ENCODE results near the gene ABI1.

The ABI1 gene

GRCh38 chr10:26815500-26815899 is 45.3 kb downstream of the ABI1 start:
- Histone ChIP-seq H3K27me3 (ENCODE audit: control insufficient read depth, insufficient read depth, low read length) (no peaks in the 10 kb centered on the region), H3K36me3 (ENCODE audit: control insufficient read depth, insufficient read depth, low read length) (no peaks in the 10 kb centered on the region), H3K4me3 (ENCODE audit: low read depth, low read length) (no peak overlapping the region), H3K9ac (ENCODE audit: low read depth, low read length) (no peak overlapping the region), H3K9me3 (ENCODE audit: control insufficient read depth, insufficient read depth, low read length) (no peaks in the 10 kb centered on the region), H3K4me1 (ENCODE audit: control insufficient read depth, insufficient read depth, low read length) (no peaks in the 10 kb centered on the region)

GRCh38 chr10:26810435-26811026 is 50.2 kb downstream of the ABI1 start:
- H3K4me1 ChIP-seq (ENCODE audit: control insufficient read depth, insufficient read depth, low read length): peaks cover 4% of the 10 kb centered on the region

GRCh38 chr10:26809973-26810372 is 50.8 kb downstream of the ABI1 start:
- H3K36me3 ChIP-seq (ENCODE audit: control insufficient read depth, insufficient read depth, low read length): no peaks in the 10 kb centered on the region
- H3K4me1 ChIP-seq (ENCODE audit: control insufficient read depth, insufficient read depth, low read length): peaks cover 4% of the 10 kb centered on the region

More at GRCh38 chr10:26810435-26811026, 50.2 kb downstream of the ABI1 start:
- no peaks in the 10 kb centered on the region for H3K36me3 ChIP-seq (ENCODE audit: control insufficient read depth, insufficient read depth, low read length)
- no peaks in the 10 kb centered on the region for H3K9me3 ChIP-seq (ENCODE audit: control insufficient read depth, insufficient read depth, low read length)
- H3K4me3 ChIP-seq (ENCODE audit: low read depth, low read length): no peak overlapping the region
- H3K9ac ChIP-seq (ENCODE audit: low read depth, low read length): no peak overlapping the region
- H3K27me3 ChIP-seq (ENCODE audit: control insufficient read depth, insufficient read depth, low read length): no peaks in the 10 kb centered on the region

GRCh38 chr10:26807532-26807931 is 53.2 kb downstream of the ABI1 start:
- Histone ChIP-seq H3K27me3 (ENCODE audit: control insufficient read depth, insufficient read depth, low read length) (no peaks in the 10 kb centered on the region), H3K9me3 (ENCODE audit: control insufficient read depth, insufficient read depth, low read length) (no peaks in the 10 kb centered on the region), H3K9ac (ENCODE audit: low read depth, low read length) (no peak overlapping the region), H3K36me3 (ENCODE audit: control insufficient read depth, insufficient read depth, low read length) (no peaks in the 10 kb centered on the region), H3K4me1 (ENCODE audit: control insufficient read depth, insufficient read depth, low read length) (peaks cover 8% of the 10 kb centered on the region), H3K4me3 (ENCODE audit: low read depth, low read length) (no peak overlapping the region)

More at GRCh38 chr10:26809973-26810372, 50.8 kb downstream of the ABI1 start:
- Histone ChIP-seq H3K9me3 (ENCODE audit: control insufficient read depth, insufficient read depth, low read length) (no peaks in the 10 kb centered on the region), H3K9ac (ENCODE audit: low read depth, low read length) (no peak overlapping the region), H3K27me3 (ENCODE audit: control insufficient read depth, insufficient read depth, low read length) (no peaks in the 10 kb centered on the region), H3K4me3 (ENCODE audit: low read depth, low read length) (no peak overlapping the region)

GRCh38 chr10:26806557-26806956 is 54.2 kb downstream of the ABI1 start:
- Histone ChIP-seq H3K4me3 (ENCODE audit: low read depth, low read length) (no peak overlapping the region), H3K27me3 (ENCODE audit: control insufficient read depth, insufficient read depth, low read length) (no peaks in the 10 kb centered on the region), H3K36me3 (ENCODE audit: control insufficient read depth, insufficient read depth, low read length) (no peaks in the 10 kb centered on the region), H3K9ac (ENCODE audit: low read depth, low read length) (no peak overlapping the region), H3K9me3 (ENCODE audit: control insufficient read depth, insufficient read depth, low read length) (no peaks in the 10 kb centered on the region), H3K4me1 (ENCODE audit: control insufficient read depth, insufficient read depth, low read length) (peaks cover 10% of the 10 kb centered on the region)

- H3K9ac ChIP-seq (ENCODE audit: low read depth, low read length): no peak overlapping the region
- no peaks in the 10 kb centered on the region for H3K36me3 ChIP-seq (ENCODE audit: control insufficient read depth, insufficient read depth, low read length)
- no peaks in the 10 kb centered on the region for H3K9me3 ChIP-seq (ENCODE audit: control insufficient read depth, insufficient read depth, low read length)
- H3K4me3 ChIP-seq (ENCODE audit: low read depth, low read length): no peak overlapping the region
- H3K4me1 ChIP-seq (ENCODE audit: control insufficient read depth, insufficient read depth, low read length): peaks cover 10% of the 10 kb centered on the region
- no peaks in the 10 kb centered on the region for H3K27me3 ChIP-seq (ENCODE audit: control insufficient read depth, insufficient read depth, low read length)
Observed at GRCh38 chr10:26805567-26806245, 55.1 kb downstream of the ABI1 start.

GRCh38 chr10:26804418-26805393 is 56.1 kb downstream of the ABI1 start:
- no peaks in the 10 kb centered on the region for H3K9me3 ChIP-seq (ENCODE audit: control insufficient read depth, insufficient read depth, low read length)
- no peak overlapping the region for H3K9ac ChIP-seq (ENCODE audit: low read depth, low read length)
- H3K4me1 ChIP-seq (ENCODE audit: control insufficient read depth, insufficient read depth, low read length): peaks cover 10% of the 10 kb centered on the region
- H3K4me3 ChIP-seq (ENCODE audit: low read depth, low read length): no peak overlapping the region
- no peaks in the 10 kb centered on the region for H3K27me3 ChIP-seq (ENCODE audit: control insufficient read depth, insufficient read depth, low read length)
- no peaks in the 10 kb centered on the region for H3K36me3 ChIP-seq (ENCODE audit: control insufficient read depth, insufficient read depth, low read length)

- no peak overlapping the region for H3K4me3 ChIP-seq (ENCODE audit: low read depth, low read length)
Observed at GRCh38 chr10:26803849-26804248, 56.9 kb downstream of the ABI1 start.

GRCh38 chr10:26802527-26802926 is 58.2 kb downstream of the ABI1 start:
- no peaks in the 10 kb centered on the region for H3K9me3 ChIP-seq (ENCODE audit: control insufficient read depth, insufficient read depth, low read length)
- no peak overlapping the region for H3K4me3 ChIP-seq (ENCODE audit: low read depth, low read length)
- peaks cover 10% of the 10 kb centered on the region for H3K4me1 ChIP-seq (ENCODE audit: control insufficient read depth, insufficient read depth, low read length)
- H3K27me3 ChIP-seq (ENCODE audit: control insufficient read depth, insufficient read depth, low read length): no peaks in the 10 kb centered on the region
- H3K9ac ChIP-seq (ENCODE audit: low read depth, low read length): no peak overlapping the region
- H3K36me3 ChIP-seq (ENCODE audit: control insufficient read depth, insufficient read depth, low read length): no peaks in the 10 kb centered on the region

More at GRCh38 chr10:26803849-26804248, 56.9 kb downstream of the ABI1 start:
- Histone ChIP-seq H3K9ac (ENCODE audit: low read depth, low read length) (no peak overlapping the region), H3K27me3 (ENCODE audit: control insufficient read depth, insufficient read depth, low read length) (no peaks in the 10 kb centered on the region), H3K4me1 (ENCODE audit: control insufficient read depth, insufficient read depth, low read length) (peaks cover 10% of the 10 kb centered on the region), H3K9me3 (ENCODE audit: control insufficient read depth, insufficient read depth, low read length) (no peaks in the 10 kb centered on the region), H3K36me3 (ENCODE audit: control insufficient read depth, insufficient read depth, low read length) (no peaks in the 10 kb centered on the region)

GRCh38 chr10:26801831-26802230 is 58.9 kb downstream of the ABI1 start:
- H3K4me3 ChIP-seq (ENCODE audit: low read depth, low read length): no peak overlapping the region

GRCh38 chr10:26801274-26801673 is 59.5 kb downstream of the ABI1 start:
- no peaks in the 10 kb centered on the region for H3K36me3 ChIP-seq (ENCODE audit: control insufficient read depth, insufficient read depth, low read length)
- no peaks in the 10 kb centered on the region for H3K27me3 ChIP-seq (ENCODE audit: control insufficient read depth, insufficient read depth, low read length)
- peaks cover 10% of the 10 kb centered on the region for H3K4me1 ChIP-seq (ENCODE audit: control insufficient read depth, insufficient read depth, low read length)
- H3K9ac ChIP-seq (ENCODE audit: low read depth, low read length): no peak overlapping the region
- H3K9me3 ChIP-seq (ENCODE audit: control insufficient read depth, insufficient read depth, low read length): no peaks in the 10 kb centered on the region
- H3K4me3 ChIP-seq (ENCODE audit: low read depth, low read length): no peak overlapping the region

More at GRCh38 chr10:26801831-26802230, 58.9 kb downstream of the ABI1 start:
- Histone ChIP-seq H3K9ac (ENCODE audit: low read depth, low read length) (no peak overlapping the region), H3K4me1 (ENCODE audit: control insufficient read depth, insufficient read depth, low read length) (peaks cover 10% of the 10 kb centered on the region), H3K27me3 (ENCODE audit: control insufficient read depth, insufficient read depth, low read length) (no peaks in the 10 kb centered on the region), H3K36me3 (ENCODE audit: control insufficient read depth, insufficient read depth, low read length) (no peaks in the 10 kb centered on the region), H3K9me3 (ENCODE audit: control insufficient read depth, insufficient read depth, low read length) (no peaks in the 10 kb centered on the region)
